Uterus (tissue), 4 donors: ENCODE results near the gene SCNN1B. TPM values are rescaled to one million over a fixed set of nuclear protein-coding genes. Genes with fewer than 3 reads are reported as not detected.

Source experiments
- DNase-seq, 2 donors: peaks; one replicate each; pipeline ENCODE4 v3.0.0-alpha.2; 2019 to 2020
- H3K27ac ChIP-seq, 2 donors: fragments of 200-600 bp; sonication (generic); 1 replicate in 1 of 2; 2 replicates in 1 of 2; pipeline ENCODE4 v1.5.1; 2016 to 2018
- H3K27me3 ChIP-seq, 2 donors: fragments of 200-600 bp; sonication (generic); one replicate each; pipeline ENCODE4 v1.5.1; 2018 to 2019; ENCODE audit warnings: control low read depth in 1 of 2
- H3K36me3 ChIP-seq, 2 donors: fragments of 200-600 bp; sonication (generic); one replicate each; pipeline ENCODE4 v1.5.1; 2019; ENCODE audit warnings: control low read depth in 1 of 2
- H3K4me1 ChIP-seq, 2 donors: fragments of 200-600 bp; sonication (generic); one replicate each; pipeline ENCODE4 v1.5.1; 2018 to 2019; ENCODE audit warnings: control low read depth in 1 of 2
- H3K4me3 ChIP-seq, 2 donors: fragments of 200-600 bp; sonication (generic); 1 replicate in 1 of 2; 2 replicates in 1 of 2; pipeline ENCODE4 v1.5.1; 2018 to 2019; ENCODE audit warnings: mild to moderate bottlenecking in 1 of 2
- H3K9me3 ChIP-seq, 2 donors: fragments of 200-600 bp; sonication (generic); one replicate each; pipeline ENCODE4 v1.5.1; 2019; ENCODE audit warnings: control low read depth in 1 of 2
- CTCF ChIP-seq, 4 experiments: fragments of 200-600 bp in 2 of 4; fragments of 450-650 bp in 2 of 4; sonication (generic) in 2 of 4; IDR thresholded peaks; one replicate each; pipeline ENCODE4 v1.5.1; 2016 to 2019; ENCODE audit warnings: antibody characterized with exemption in 4 of 4, mild to moderate bottlenecking in 2 of 4, moderate library complexity in 1 of 4
- POLR2A ChIP-seq, 2 donors: fragments of 450-650 bp; IDR thresholded peaks; one replicate each; pipeline ENCODE4 v1.6.1; 2016; ENCODE audit warnings: antibody characterized with exemption in 2 of 2, mild to moderate bottlenecking in 1 of 2, moderate library complexity in 1 of 2
- intact Hi-C: fragments of 100-400 bp; cut with DNase I; formaldehyde crosslinking; loops from one replicate; pipeline ENCODE4 v1.15.1; 2023; ENCODE audit warnings: low total_unique reads
- total RNA-seq, 4 donors: library from RNA; depleted of rRNA in 3 of 4; stranded (reverse); fragments of >200 nt in 3 of 4; gene quantifications; one replicate each; pipeline versions ENCODE4 v1.1.0 to v1.2.4, GENCODE V29; 2014 to 2023
- donor health status: DM: yes; HTN: yes; CAD: no.

SCNN1B gene
- total RNA-seq, 4 donors from 2014 or later = 0.14 to 9.6 (median 1.9) TPM

- intact Hi-C loops = no loop called here
- Histone ChIP-seq H3K4me3 (no peak overlapping the region), H3K27ac (no peak overlapping the region), H3K36me3 (no peaks in the 10 kb centered on the region), H3K27me3 (no peaks in the 10 kb centered on the region), H3K4me1 (no peaks in the 10 kb centered on the region), H3K9me3 (no peaks in the 10 kb centered on the region)
- TF ChIP-seq CTCF (IDR thresholded peaks at IDR 0.05) = no peak
- TF ChIP-seq POLR2A (IDR thresholded peaks at IDR 0.05) = no peak
- no peak for DNase-seq
Observed at GRCh38 chr16:23408242-23408822, 106.2 kb downstream of the SCNN1B start.

GRCh38 chr16:23408823-23409298 lies 106.8 kb downstream of the SCNN1B start:
- no peak for TF ChIP-seq CTCF (IDR thresholded peaks at IDR 0.05)
- TF ChIP-seq POLR2A (IDR thresholded peaks at IDR 0.05) = no peak
- Histone ChIP-seq H3K36me3 (no peaks in the 10 kb centered on the region), H3K27ac (no peak overlapping the region), H3K27me3 (no peaks in the 10 kb centered on the region), H3K9me3 (no peaks in the 10 kb centered on the region), H3K4me3 (no peak overlapping the region), H3K4me1 (no peaks in the 10 kb centered on the region)
- no peak for DNase-seq
- intact Hi-C loops = no loop called here

GRCh38 chr16:23409522-23409921 lies 107.4 kb downstream of the SCNN1B start:
- Histone ChIP-seq H3K4me1 (no peaks in the 10 kb centered on the region), H3K9me3 (no peaks in the 10 kb centered on the region), H3K27ac (no peak overlapping the region), H3K27me3 (no peaks in the 10 kb centered on the region), H3K4me3 (no peak overlapping the region), H3K36me3 (no peaks in the 10 kb centered on the region)
- TF ChIP-seq CTCF (IDR thresholded peaks at IDR 0.05) = no peak
- no peak for TF ChIP-seq POLR2A (IDR thresholded peaks at IDR 0.05)
- intact Hi-C loops = no loop called here
- DNase-seq = no peak

- Histone ChIP-seq H3K27me3 (no peaks in the 10 kb centered on the region), H3K4me1 (no peaks in the 10 kb centered on the region), H3K4me3 (no peak overlapping the region), H3K36me3 (no peaks in the 10 kb centered on the region), H3K9me3 (no peaks in the 10 kb centered on the region), H3K27ac (no peak overlapping the region)
- intact Hi-C loops = no loop called here
- DNase-seq = no peak
- TF ChIP-seq POLR2A (IDR thresholded peaks at IDR 0.05) = no peak
- no peak for TF ChIP-seq CTCF (IDR thresholded peaks at IDR 0.05)
Observed at GRCh38 chr16:23410176-23410575, 108.1 kb downstream of the SCNN1B start.

GRCh38 chr16:23414731-23415130 lies 112.6 kb downstream of the SCNN1B start:
- no peak overlapping the region for H3K4me3 ChIP-seq
- no peak for TF ChIP-seq POLR2A (IDR thresholded peaks at IDR 0.05)
- TF ChIP-seq CTCF (IDR thresholded peaks at IDR 0.05) = no peak
- intact Hi-C loops = no loop called here
- H3K36me3 ChIP-seq = no peaks in the 10 kb centered on the region
- no peaks in the 10 kb centered on the region for H3K4me1 ChIP-seq
- H3K27ac ChIP-seq = no peak overlapping the region
- no peak for DNase-seq
- H3K27me3 ChIP-seq = no peaks in the 10 kb centered on the region
- no peaks in the 10 kb centered on the region for H3K9me3 ChIP-seq
